ENCODE results near the gene LYPD6B.

LYPD6B gene

GRCh38 chr2:149094217-149095015 lies 55.9 kb downstream of the LYPD6B start:
- no peak for DNase-seq (ENCODE audit: low read depth, low spot score)
- no peak overlapping the region for H3K4me3 ChIP-seq (ENCODE audit: low read length)

- no peak overlapping the region for H3K4me3 ChIP-seq (ENCODE audit: low read length)
- DNase-seq (ENCODE audit: low read depth, low spot score): no peak
Observed at GRCh38 chr2:149098701-149099100, 60.2 kb downstream of the LYPD6B start.

GRCh38 chr2:149099298-149099697 lies 60.8 kb downstream of the LYPD6B start:
- H3K4me3 ChIP-seq (ENCODE audit: low read length): no peak overlapping the region
- DNase-seq (ENCODE audit: low read depth, low spot score): no peak

GRCh38 chr2:149100739-149101699 lies 62.5 kb downstream of the LYPD6B start:
- DNase-seq (ENCODE audit: low read depth, low spot score): no peak
- H3K4me3 ChIP-seq (ENCODE audit: low read length): no peak overlapping the region

GRCh38 chr2:149101818-149102217 lies 63.3 kb downstream of the LYPD6B start:
- no peak for DNase-seq (ENCODE audit: low read depth, low spot score)

GRCh38 chr2:149103081-149103620 lies 64.7 kb downstream of the LYPD6B start:
- DNase-seq (ENCODE audit: low read depth, low spot score): no peak
- no peak overlapping the region for H3K4me3 ChIP-seq (ENCODE audit: low read length)

More at GRCh38 chr2:149101818-149102217, 63.3 kb downstream of the LYPD6B start:
- H3K4me3 ChIP-seq (ENCODE audit: low read length): no peak overlapping the region

GRCh38 chr2:149104221-149104620 lies 65.7 kb downstream of the LYPD6B start:
- no peak for DNase-seq (ENCODE audit: low read depth, low spot score)
- H3K4me3 ChIP-seq (ENCODE audit: low read length): no peak overlapping the region

GRCh38 chr2:149112068-149112467 lies 73.6 kb downstream of the LYPD6B start:
- no peak for DNase-seq (ENCODE audit: low read depth, low spot score)
- no peak overlapping the region for H3K4me3 ChIP-seq (ENCODE audit: low read length)

GRCh38 chr2:149112713-149113112 lies 74.2 kb downstream of the LYPD6B start:
- DNase-seq (ENCODE audit: low read depth, low spot score): no peak
- H3K4me3 ChIP-seq (ENCODE audit: low read length): no peak overlapping the region

- H3K4me3 ChIP-seq (ENCODE audit: low read length): no peak overlapping the region
- DNase-seq (ENCODE audit: low read depth, low spot score): no peak
Observed at GRCh38 chr2:149115781-149116180, 77.3 kb downstream of the LYPD6B start.

- DNase-seq (ENCODE audit: low read depth, low spot score): no peak
- no peak overlapping the region for H3K4me3 ChIP-seq (ENCODE audit: low read length)
Observed at GRCh38 chr2:149119368-149119767, 80.9 kb downstream of the LYPD6B start.

- no peak overlapping the region for H3K4me3 ChIP-seq (ENCODE audit: low read length)
- no peak for DNase-seq (ENCODE audit: low read depth, low spot score)
Observed at GRCh38 chr2:149122516-149122915, 84.0 kb downstream of the LYPD6B start.

- no peak overlapping the region for H3K4me3 ChIP-seq (ENCODE audit: low read length)
- DNase-seq (ENCODE audit: low read depth, low spot score): no peak
Observed at GRCh38 chr2:149125031-149125725, 86.7 kb downstream of the LYPD6B start.

GRCh38 chr2:149129433-149129832 lies 90.9 kb downstream of the LYPD6B start:
- no peak overlapping the region for H3K4me3 ChIP-seq (ENCODE audit: low read length)
- peak; percentile 68 for DNase-seq (ENCODE audit: low read depth, low spot score)

GRCh38 chr2:149132339-149132738 lies 93.8 kb downstream of the LYPD6B start:
- DNase-seq (ENCODE audit: low read depth, low spot score): no peak
- H3K4me3 ChIP-seq (ENCODE audit: low read length): no peak overlapping the region

- DNase-seq (ENCODE audit: low read depth, low spot score): no peak
- no peak overlapping the region for H3K4me3 ChIP-seq (ENCODE audit: low read length)
Observed at GRCh38 chr2:149132901-149133300, 94.4 kb downstream of the LYPD6B start.

- DNase-seq (ENCODE audit: low read depth, low spot score): no peak
- no peak overlapping the region for H3K4me3 ChIP-seq (ENCODE audit: low read length)
Observed at GRCh38 chr2:149134335-149134923, 95.9 kb downstream of the LYPD6B start.

GRCh38 chr2:149136111-149136510 lies 97.6 kb downstream of the LYPD6B start:
- no peak overlapping the region for H3K4me3 ChIP-seq (ENCODE audit: low read length)
- DNase-seq (ENCODE audit: low read depth, low spot score): no peak

- DNase-seq (ENCODE audit: low read depth, low spot score): no peak
- no peak overlapping the region for H3K4me3 ChIP-seq (ENCODE audit: low read length)
Observed at GRCh38 chr2:149141046-149141445, 102.5 kb downstream of the LYPD6B start.

All from Jurkat, Clone E6-1 (cell line).